Retina (tissue), 1 donor: Measurements from ENCODE around the gene ARHGAP1.

ENCODE experiments used
- DNase-seq: peaks from one replicate; pipeline ENCODE4 v3.0.0-alpha.2; 2016

The ARHGAP1 gene

DNA sequence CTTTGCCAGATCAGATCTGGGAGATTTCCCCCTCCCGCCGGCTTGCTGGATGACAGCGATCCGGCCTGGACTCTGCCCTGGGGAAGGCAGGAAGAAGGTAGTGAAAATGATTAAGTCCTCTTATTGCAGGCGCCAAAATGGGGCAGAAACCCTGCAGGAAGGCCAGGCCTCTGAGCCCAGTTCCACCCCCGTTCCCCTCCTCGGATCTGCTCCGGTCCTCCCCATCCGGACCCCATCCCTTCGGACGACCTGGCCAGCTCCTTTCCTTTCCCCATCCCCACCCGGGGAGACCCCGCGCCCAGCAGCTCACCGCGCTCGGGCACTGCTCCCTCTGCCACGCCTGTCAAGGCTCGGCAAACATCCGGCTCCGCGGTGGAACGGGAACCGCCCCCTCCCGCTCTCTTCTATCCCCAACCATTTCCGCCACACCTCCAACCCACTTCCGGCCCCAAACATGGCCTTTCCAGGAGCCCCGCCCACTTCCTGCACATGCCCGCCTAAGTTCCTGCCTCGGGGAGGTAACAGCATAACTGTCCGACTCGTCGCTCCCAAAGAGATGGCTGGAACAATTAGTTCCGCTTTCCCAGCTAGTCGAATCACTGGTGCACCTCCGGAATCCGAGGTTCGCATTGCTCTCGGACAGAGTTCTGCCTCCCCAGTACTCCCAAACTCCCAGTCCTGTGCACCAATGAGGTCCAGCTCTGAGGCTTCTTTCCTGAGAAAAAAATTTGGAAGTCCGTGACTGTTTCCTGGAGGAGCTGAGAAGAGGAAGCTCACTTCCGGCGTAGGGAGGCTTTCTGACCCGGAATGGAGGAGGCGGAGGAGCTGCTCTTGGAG lies at the start of gene ARHGAP1, which contains the start of gene ZNF408:
ARHGAP1 (minus strand) TSS at position 379 of the 837 bp plus-strand sequence. CDS start 4,512 bp downstream, outside the sequence.
ZNF408 (plus strand) TSS at position 791 of the 837 bp plus-strand sequence; CDS start at position 808, 17 bp downstream.
- peak; percentile 98 for DNase-seq

DNA sequence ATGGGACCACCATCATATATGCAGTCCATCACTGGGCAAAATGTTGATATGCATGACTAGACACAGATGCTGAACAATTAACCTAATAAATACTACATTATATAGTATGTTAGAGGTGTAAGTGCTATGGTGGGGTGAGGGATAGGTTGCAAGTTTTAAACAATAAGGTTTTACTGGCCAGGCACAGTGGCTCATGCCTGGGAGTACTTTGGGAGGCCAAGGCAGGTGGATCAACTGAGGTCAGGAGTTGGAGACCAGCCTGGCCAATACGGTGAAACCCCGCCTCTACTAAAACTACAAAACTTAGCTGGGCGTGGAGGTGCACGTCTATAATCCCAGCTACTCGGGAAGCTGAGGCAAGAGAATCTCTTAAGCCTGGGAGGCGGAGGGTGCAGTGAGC lies 46.7 kb upstream of the ARHGAP1 start:
- DNase-seq: no peak

GRCh38 chr11:46745995-46746394 lies 45.6 kb upstream of the ARHGAP1 start:
- DNase-seq: no peak

GRCh38 chr11:46745328-46745727 lies 44.9 kb upstream of the ARHGAP1 start:
- no peak for DNase-seq

DNA sequence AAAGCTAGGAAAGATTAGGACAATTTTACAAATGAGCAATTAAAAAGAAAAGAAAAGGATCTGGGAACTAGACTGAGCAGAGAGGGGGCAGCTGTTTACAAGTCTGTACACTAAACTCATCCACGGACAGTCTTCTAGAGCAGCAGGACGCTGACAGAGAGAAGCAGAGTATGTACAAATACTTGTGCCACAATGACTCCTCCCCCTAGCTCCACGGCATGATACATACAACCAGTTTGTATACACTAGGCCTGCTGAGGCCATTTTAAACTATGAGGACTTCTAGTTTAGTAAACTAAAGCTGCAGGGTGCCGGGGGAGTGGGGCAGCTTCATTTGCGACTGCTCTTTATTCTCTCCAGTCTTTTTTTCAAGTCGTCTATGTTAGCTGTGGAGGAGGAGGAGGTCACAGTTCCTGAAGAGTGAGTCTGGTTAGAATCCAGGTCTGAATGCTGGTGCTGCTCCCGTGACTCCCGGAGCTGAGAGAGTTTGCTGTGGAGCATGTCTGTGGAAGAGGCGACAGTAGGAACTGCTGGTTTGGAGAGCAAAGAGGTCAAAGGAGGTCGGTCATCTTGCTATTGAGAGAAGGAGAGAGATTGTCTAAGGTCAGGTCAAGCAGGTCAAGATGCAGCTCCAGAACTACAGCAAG lies 43.4 kb upstream of the ARHGAP1 start:
- no peak for DNase-seq

- DNase-seq: no peak
These were observed 42.6 kb upstream of the ARHGAP1 start for GRCh38 chr11:46743043-46743442.

DNA sequence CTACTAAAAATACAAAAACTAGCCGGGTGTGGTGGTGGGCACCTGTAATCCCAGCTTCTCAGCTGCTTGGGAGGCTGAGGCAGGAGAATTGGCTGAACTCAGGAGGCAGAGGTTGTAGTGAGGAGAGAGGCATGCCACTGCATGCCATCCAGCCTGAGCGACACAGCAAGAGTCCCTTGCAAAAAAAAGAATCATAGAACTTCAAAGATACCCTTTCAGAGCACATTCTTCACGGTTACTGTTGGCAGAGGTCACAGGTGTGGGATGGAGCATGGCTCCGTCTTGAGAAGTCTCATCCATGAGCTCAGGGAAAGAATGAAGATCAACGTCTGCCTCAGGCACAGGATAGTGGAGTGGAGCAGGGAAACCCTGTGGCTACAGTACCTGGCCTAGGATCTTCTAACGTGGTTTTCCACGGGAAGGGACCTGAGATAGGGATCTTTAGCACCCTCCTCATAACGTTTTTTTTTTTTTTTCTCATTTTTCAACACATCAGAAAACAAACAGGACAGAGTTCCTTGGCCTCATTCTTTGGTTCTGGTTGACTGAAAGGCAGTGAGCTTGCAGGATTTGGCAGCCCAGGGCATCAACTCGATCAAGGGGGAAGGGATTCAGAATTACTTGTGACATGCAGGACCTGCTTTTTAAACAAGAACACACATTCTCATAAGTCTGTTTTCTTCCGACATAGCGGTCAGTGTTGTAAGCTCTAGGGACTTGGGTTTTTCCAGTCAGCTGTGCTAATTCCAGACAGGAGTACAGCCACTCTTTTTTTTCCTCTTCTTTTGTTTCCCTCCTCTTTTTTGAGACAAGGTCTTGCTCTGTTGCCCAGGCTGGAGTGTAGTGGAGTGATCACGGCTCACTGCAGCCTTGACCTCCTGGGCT lies 41.4 kb upstream of the ARHGAP1 start:
- DNase-seq: no peak

- DNase-seq: no peak
These were observed 38.5 kb upstream of the ARHGAP1 start for GRCh38 chr11:46738887-46739286.

- DNase-seq: no peak
These were observed 37.3 kb upstream of the ARHGAP1 start for GRCh38 chr11:46737699-46738098.

GRCh38 chr11:46736615-46737014 lies 36.2 kb upstream of the ARHGAP1 start:
- no peak for DNase-seq

DNA sequence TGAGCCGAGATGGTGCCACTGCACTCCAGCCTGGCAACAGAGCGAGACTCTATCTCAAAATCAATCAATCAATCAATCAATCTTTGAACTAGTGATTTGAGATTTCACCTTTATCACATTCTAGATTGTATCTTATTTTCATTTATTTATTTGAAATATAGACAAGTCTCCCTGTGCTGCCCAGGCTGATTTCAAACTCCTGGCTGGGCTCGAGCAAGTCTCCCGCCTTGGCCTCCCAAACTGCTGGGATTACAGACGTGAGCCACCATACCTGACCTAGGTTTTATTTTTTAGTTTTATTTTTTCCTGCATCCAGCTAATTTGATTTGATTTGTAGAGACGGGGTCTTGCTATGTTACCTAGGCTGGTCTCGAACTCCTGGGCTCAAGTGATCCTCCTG lies 35.7 kb upstream of the ARHGAP1 start:
- no peak for DNase-seq

GRCh38 chr11:46733234-46733633 lies 32.8 kb upstream of the ARHGAP1 start:
- DNase-seq: no peak

GRCh38 chr11:46731545-46731944 lies 31.1 kb upstream of the ARHGAP1 start:
- DNase-seq: no peak

DNA sequence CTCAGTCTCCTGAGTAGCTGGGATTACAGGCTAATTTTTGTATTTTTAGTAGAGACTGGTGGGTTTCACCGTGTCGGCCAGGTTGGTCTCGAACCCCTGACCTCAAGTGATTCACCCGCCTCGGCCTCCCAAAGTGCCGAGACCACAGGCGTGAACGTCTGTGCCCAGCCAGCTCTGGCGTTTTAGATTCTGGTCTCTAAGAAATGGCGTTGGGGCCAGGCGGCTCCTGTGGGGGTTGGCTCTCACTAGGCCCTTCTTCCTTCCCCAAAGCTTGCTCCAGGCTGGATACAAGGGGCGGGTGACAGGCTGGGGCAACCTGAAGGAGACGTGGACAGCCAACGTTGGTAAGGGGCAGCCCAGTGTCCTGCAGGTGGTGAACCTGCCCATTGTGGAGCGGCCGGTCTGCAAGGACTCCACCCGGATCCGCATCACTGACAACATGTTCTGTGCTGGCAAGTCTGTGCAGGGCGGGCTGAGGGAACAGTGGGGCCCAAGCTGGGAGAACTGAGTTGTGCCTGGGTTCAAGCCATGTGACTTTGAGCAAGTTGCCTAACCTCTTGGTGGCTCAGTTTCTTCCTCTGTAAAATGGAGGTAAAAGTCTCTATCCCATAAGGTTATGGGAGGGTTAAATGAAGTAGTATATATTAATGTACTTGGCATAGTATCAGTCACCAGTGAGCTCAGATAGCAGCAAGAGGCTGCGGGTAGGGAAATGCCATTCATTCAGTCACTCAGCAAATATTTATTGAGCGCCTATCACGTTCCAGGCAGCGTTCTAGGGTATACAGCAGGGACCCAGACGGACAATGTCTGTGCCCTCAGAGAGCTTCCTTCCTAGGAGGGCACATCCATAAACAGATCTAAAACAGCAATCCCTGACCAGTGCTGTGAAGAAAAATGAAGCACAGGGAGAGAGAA lies 28.9 kb upstream of the ARHGAP1 start:
- no peak for DNase-seq

DNA sequence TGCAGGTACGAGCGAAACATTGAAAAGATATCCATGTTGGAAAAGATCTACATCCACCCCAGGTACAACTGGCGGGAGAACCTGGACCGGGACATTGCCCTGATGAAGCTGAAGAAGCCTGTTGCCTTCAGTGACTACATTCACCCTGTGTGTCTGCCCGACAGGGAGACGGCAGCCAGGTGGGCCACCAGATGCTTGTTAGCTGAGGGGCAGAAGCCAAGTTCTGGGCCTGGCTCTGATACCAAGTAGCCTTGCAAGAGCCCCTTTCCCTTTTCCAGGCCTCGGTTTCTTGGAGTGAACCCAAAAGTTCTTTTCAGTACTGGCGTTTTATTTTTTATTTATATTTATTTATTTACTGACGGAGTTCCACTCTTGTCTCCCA lies 28.2 kb upstream of the ARHGAP1 start:
- DNase-seq: no peak

DNA sequence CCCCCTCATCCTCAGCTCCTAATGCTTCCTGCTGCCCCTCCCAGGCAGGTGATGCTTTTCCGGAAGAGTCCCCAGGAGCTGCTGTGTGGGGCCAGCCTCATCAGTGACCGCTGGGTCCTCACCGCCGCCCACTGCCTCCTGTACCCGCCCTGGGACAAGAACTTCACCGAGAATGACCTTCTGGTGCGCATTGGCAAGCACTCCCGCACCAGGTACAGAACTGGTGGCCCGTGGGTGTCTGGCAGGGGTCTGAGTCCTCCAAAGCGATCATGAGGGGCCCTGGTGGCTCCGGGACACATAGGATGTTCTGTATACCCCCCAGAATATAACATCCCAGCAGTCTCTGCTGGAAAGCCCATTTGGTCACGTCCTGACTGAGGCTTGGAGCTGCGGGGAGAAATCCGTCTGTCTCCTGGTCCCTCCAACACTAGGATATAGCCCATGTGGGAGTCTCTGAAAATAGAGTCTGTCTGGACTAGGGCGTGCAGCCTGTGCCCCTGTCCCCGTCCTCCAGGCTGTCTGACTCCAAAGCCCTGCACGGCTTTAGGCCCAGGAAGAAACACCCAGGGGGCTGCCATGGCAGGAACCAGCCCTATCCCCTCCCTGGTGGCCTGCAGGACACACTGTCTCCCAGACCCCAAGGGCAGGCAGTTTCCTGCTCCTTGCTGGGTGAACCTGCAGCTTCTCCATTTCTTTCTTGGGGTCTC lies 27.7 kb upstream of the ARHGAP1 start:
- DNase-seq: no peak

DNA sequence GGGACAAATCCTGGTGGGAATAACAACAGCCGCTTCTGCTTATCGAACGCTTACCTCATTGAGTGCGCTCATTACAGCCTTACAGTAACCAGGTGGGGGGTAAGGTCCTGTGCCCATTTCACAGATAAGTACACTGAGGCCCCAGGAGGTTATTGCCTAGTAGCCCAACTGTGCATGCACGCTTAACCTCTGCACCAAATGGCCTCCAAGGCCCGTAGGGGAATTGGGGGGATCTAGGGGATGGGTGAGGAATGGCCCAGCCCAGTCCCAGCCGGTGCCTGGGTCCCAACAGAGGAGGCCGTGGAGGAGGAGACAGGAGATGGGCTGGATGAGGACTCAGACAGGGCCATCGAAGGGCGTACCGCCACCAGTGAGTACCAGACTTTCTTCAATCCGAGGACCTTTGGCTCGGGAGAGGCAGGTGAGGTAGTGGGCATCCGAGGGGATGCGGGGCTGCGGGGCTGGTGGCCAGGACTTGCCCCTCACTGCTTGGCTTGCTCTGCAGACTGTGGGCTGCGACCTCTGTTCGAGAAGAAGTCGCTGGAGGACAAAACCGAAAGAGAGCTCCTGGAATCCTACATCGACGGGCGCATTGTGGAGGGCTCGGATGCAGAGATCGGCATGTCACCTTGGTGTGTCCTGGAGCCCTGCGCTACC lies 25.9 kb upstream of the ARHGAP1 start:
- no peak for DNase-seq

DNA sequence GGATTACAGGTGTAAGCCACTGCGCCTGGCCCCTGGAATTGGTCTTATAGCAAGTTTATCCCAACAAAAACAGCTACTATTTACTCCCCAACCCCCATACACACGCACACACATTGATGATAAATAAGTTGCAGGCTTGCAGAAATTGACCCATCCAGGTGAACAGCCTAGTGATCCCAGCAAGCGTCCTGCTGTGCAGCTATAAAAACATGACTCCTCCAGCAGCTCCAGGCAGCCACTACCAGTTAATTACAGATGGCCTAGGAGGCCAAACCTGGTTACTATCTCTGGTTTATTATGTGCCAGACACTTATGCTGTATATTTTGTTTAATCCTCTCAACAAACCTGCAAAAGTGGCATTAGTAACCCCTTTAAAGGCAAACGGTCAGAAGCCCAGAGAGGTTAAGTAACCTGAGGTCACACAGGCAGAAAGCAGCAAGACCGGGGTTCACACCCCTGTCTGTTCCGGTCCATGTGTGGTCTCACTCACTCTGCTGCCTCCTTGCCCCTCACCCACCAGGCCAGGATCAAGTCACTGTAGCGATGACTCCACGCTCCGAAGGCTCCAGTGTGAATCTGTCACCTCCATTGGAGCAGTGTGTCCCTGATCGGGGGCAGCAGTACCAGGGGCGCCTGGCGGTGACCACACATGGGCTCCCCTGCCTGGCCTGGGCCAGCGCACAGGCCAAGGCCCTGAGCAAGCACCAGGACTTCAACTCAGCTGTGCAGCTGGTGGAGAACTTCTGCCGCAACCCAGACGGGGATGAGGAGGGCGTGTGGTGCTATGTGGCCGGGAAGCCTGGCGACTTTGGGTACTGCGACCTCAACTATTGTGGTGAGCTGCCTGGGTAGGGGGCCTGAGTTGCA lies 25.2 kb upstream of the ARHGAP1 start:
- no peak for DNase-seq

GRCh38 chr11:46724088-46724487 lies 23.7 kb upstream of the ARHGAP1 start:
- peak; percentile 8 for DNase-seq

DNA sequence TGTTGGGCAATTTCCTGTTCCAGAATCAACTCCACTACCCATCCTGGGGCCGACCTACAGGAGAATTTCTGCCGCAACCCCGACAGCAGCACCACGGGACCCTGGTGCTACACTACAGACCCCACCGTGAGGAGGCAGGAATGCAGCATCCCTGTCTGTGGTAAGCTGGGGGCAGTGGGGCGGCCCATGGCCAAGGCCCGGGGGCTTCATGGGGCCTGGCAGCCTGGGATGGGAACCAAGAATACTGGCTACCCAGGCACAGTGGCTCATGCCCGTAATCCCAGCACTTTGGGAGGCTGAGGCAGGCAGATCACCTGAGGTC lies 22.9 kb upstream of the ARHGAP1 start:
- DNase-seq: no peak
